ENCODE measurements around the gene CD6. TPM values are rescaled to one million over a fixed set of nuclear protein-coding genes. Genes with fewer than 3 reads are reported as not detected.

Gene CD6
- total RNA-seq, 1 experiment from 2014 or later: not detected

- Histone ChIP-seq H2BK5ac (ENCODE audit: insufficient read length, low read length) (no peak overlapping the region), H3T11ph (ENCODE audit: low read length) (no peak overlapping the region), H3K9me3 (ENCODE audit: control insufficient read depth, low read depth, low read length) (no peaks in the 10 kb centered on the region), H2AFZ (ENCODE audit: low read length) (no peak overlapping the region), H4K20me1 (ENCODE audit: control insufficient read depth, insufficient read depth, insufficient read length) (no peaks in the 10 kb centered on the region), H3K4me1 (ENCODE audit: insufficient read depth, low read length) (no peaks in the 10 kb centered on the region), H2BK20ac (ENCODE audit: low read depth, low read length, poor library complexity, severe bottlenecking) (no peak overlapping the region), H3K79me1 (ENCODE audit: insufficient read depth, low read depth, low read length, poor library complexity, severe bottlenecking) (no peaks in the 10 kb centered on the region), H2BK15ac (ENCODE audit: low read depth, low read length) (no peak overlapping the region), H2BK120ac (ENCODE audit: low read depth, low read length, poor library complexity, severe bottlenecking) (no peak overlapping the region), H3K4me2 (ENCODE audit: insufficient read depth, insufficient read length, low read length) (no peak overlapping the region), H3K27ac (ENCODE audit: insufficient read length, low read depth, low read length) (no peak overlapping the region), H3K56ac (ENCODE audit: insufficient read length, low read depth, low read length) (no peak overlapping the region), H4K8ac (replicated peaks; ENCODE audit: insufficient read length, low read depth, low read length) (no peak overlapping the region), H3K27me3 (ENCODE audit: insufficient read depth, low read length) (no peaks in the 10 kb centered on the region; the same call in 1 of the 2 replicates), H3K23me2 (ENCODE audit: insufficient read length, low read depth, low read length, poor library complexity, severe bottlenecking) (no peaks in the 10 kb centered on the region), H3K79me2 (ENCODE audit: insufficient read depth, low read length) (no peaks in the 10 kb centered on the region), H2AK5ac (ENCODE audit: insufficient read length, low read length) (no peak overlapping the region), H3K14ac (ENCODE audit: insufficient read depth, low read length) (no peak overlapping the region; the same call in 1 of the 2 replicates), H2BK12ac (ENCODE audit: insufficient read length, low read depth, low read length) (no peak overlapping the region), H4K5ac (ENCODE audit: insufficient read length, low read depth, low read length) (no peak overlapping the region), H3K9ac (ENCODE audit: extremely low read depth, insufficient read length, low read length) (no peak overlapping the region), H3K4ac (ENCODE audit: low read depth, low read length) (no peak overlapping the region), H4K91ac (ENCODE audit: insufficient read length, low read depth, low read length) (no peak overlapping the region), H3K23ac (ENCODE audit: insufficient read length, low read depth, low read length) (no peak overlapping the region), H3K18ac (ENCODE audit: insufficient read length, low read depth, low read length) (no peak overlapping the region)
- H3K9me3 Mint-ChIP-seq: peaks cover 0 to 3% of the 10 kb centered on the region in 2 experiments; a peak in 1 of 5 replicates
- peak overlapping the region in 1 of 3 experiments; percentile 28; a peak in 1 of 7 replicates for H3K27ac Mint-ChIP-seq
- H3K4me3 Mint-ChIP-seq: no peak overlapping the region
- TF ChIP-seq CTCF (conservative IDR thresholded peaks at IDR 0.05): no peak
- H3K4me1 Mint-ChIP-seq: peaks cover 0 to 3% of the 10 kb centered on the region in 2 experiments; a peak in 1 of 4 replicates
- H3K27me3 Mint-ChIP-seq (ENCODE audit: low read depth): peaks cover 16% of the 10 kb centered on the region
- no peak for DNase-seq
- no CpG with 5 or more reads among the region's 13 CpGs for WGBS (ENCODE audit: extremely low coverage, insufficient read length, low lambda C conversion rate)
- H3K36me3 Mint-ChIP-seq (ENCODE audit: insufficient read depth in 1 of 3, low read depth in 3 of 3): no peaks in the 10 kb centered on the region
Measured at GRCh38 chr11:61052182-61052972, 80.9 kb downstream of the CD6 start.

Measured in H9 (cell line).